H1 (cell line): ENCODE measurements around the gene VWA7. TPM values are rescaled to one million over a fixed set of nuclear protein-coding genes. Genes with fewer than 3 reads are reported as not detected.

Experiments used
- CTCF ChIA-PET: fragments of 300-600 bp; sonication (Branson Sonifier 250); formaldehyde crosslinking; loops from one replicate; lab custom pipeline; 2021; ENCODE audit not compliant: partially characterized antibody; lab: Charles Lee
- POLR2A ChIA-PET: fragments of 300-600 bp; sonication (Branson Sonifier 250); formaldehyde crosslinking; loops from one replicate; lab custom pipeline; 2021; ENCODE audit warnings: inconsistent platforms; ENCODE audit not compliant: partially characterized antibody; lab: Charles Lee
- DNase-seq, 2 experiments: peaks; one replicate each; pipeline versions ENCODE4 v3.0.0 to v3.0.0-alpha.2; 2010 to 2022; ENCODE audit warnings: low spot score in 2 of 2, low read depth in 1 of 2, mixed read lengths in 1 of 2
- FAIRE-seq: peaks from 2 replicates; lab custom pipeline; 2011; peaks lifted over from hg19 to GRCh38; lab: Jason Lieb, UNC
- H2AFZ ChIP-seq: 2 replicates; pipeline ENCODE4 v1.8.1; 2012; ENCODE audit warnings: low read length, inconsistent platforms
- H2AK5ac ChIP-seq: 2 replicates; pipeline ENCODE4 v1.6.1; 2013; ENCODE audit warnings: low read depth, low read length
- H2BK120ac ChIP-seq: replicated peaks from 2 replicates; pipeline ENCODE3; 2013; ENCODE audit warnings: low read depth, low read length, inconsistent platforms
- H2BK12ac ChIP-seq: 2 replicates; pipeline ENCODE4 v1.6.1; 2013; ENCODE audit warnings: low read depth, low read length
- H2BK15ac ChIP-seq: 2 replicates; pipeline ENCODE4 v1.6.1; 2013; ENCODE audit warnings: low read length
- H2BK20ac ChIP-seq: 2 replicates; pipeline ENCODE4 v1.6.1; 2013; ENCODE audit warnings: low read length
- H2BK5ac ChIP-seq: 2 replicates; pipeline ENCODE4 v1.6.1; 2013; ENCODE audit warnings: low read depth, low read length
- H3K14ac ChIP-seq: 2 replicates; pipeline ENCODE4 v1.6.1; 2013; ENCODE audit warnings: inconsistent platforms; ENCODE audit not compliant: insufficient read length
- H3K18ac ChIP-seq: 2 replicates; pipeline ENCODE4 v1.6.1; 2013; ENCODE audit warnings: low read length; ENCODE audit errors: extremely low read depth
- H3K23ac ChIP-seq: 2 replicates; pipeline ENCODE4 v1.6.1; 2013; ENCODE audit warnings: inconsistent platforms; ENCODE audit not compliant: insufficient read length
- H3K23me2 ChIP-seq: 2 replicates; pipeline ENCODE4 v1.6.1; 2013; ENCODE audit warnings: low read depth, low read length
- H3K27ac ChIP-seq: 2 replicates; pipeline ENCODE4 v1.6.1; 2011; ENCODE audit warnings: low read depth, low read length, inconsistent platforms
- H3K27me3 ChIP-seq, 4 experiments: replicated peaks in 1 of 4; 1 replicate in 1 of 4; 2 replicates in 3 of 4; pipeline versions ENCODE4 v1.6.1 to v1.8.1; 2011 to 2013; ENCODE audit warnings: low read length in 3 of 4, mild to moderate bottlenecking in 3 of 4, inconsistent platforms in 2 of 4, mixed read lengths in 2 of 4, moderate library complexity in 1 of 4; ENCODE audit not compliant: control insufficient read depth in 3 of 4, insufficient read depth in 3 of 4; ENCODE audit errors: extremely low read depth in 1 of 4
- H3K36me3 ChIP-seq, 4 experiments: 2 replicates each; pipeline versions ENCODE4 v1.6.1 to v1.8.1; 2011 to 2013; ENCODE audit warnings: mild to moderate bottlenecking in 4 of 4, low read length in 3 of 4, moderate library complexity in 2 of 4, control low read depth in 1 of 4, inconsistent platforms in 1 of 4; ENCODE audit not compliant: insufficient read depth in 4 of 4, control insufficient read depth in 2 of 4
- H3K4ac ChIP-seq: replicated peaks from 2 replicates; pipeline ENCODE3; 2013; ENCODE audit warnings: low read length, low read depth, mixed read lengths, inconsistent platforms; ENCODE audit not compliant: insufficient read length
- H3K4me1 ChIP-seq, 4 experiments: replicated peaks in 1 of 4; 1 replicate in 1 of 4; 2 replicates in 3 of 4; pipeline versions ENCODE4 v1.6.1 to v1.8.1; 2011 to 2013; ENCODE audit warnings: low read length in 3 of 4, inconsistent platforms in 2 of 4, mixed read lengths in 1 of 4; ENCODE audit not compliant: insufficient read depth in 4 of 4, control insufficient read depth in 3 of 4
- H3K4me2 ChIP-seq, 2 experiments: 2 replicates each; pipeline versions ENCODE4 v1.6.1 to v1.8.1; 2011 to 2013; ENCODE audit warnings: low read depth in 2 of 2, low read length in 2 of 2, control low read depth in 1 of 2, inconsistent platforms in 1 of 2, mild to moderate bottlenecking in 1 of 2; ENCODE audit not compliant: insufficient read depth in 1 of 2
- H3K4me3 ChIP-seq, 4 experiments: fragments of 200-600, 300-600 bp in 1 of 4; sonication (generic), shearing (Covaris generic), sonication (Bioruptor Twin) in 1 of 4; 2 replicates each; pipeline versions ENCODE4 v1.5.1 to v1.8.1; 2011 to 2016; ENCODE audit warnings: low read length in 4 of 4, low read depth in 3 of 4, control low read depth in 2 of 4, inconsistent platforms in 2 of 4, mild to moderate bottlenecking in 2 of 4, mixed read lengths in 1 of 4, moderate library complexity in 1 of 4; ENCODE audit not compliant: insufficient read depth in 2 of 4; ENCODE audit errors: extremely low read depth in 1 of 4
- H3K56ac ChIP-seq: replicated peaks from 2 replicates; pipeline ENCODE3; 2013; ENCODE audit warnings: low read depth, mild to moderate bottlenecking, mixed read lengths, low read length, inconsistent platforms; ENCODE audit not compliant: insufficient read length
- H3K79me1 ChIP-seq: 2 replicates; pipeline ENCODE4 v1.6.1; 2013; ENCODE audit warnings: low read depth, low read length, control low read depth
- H3K79me2 ChIP-seq, 2 experiments: 2 replicates each; pipeline versions ENCODE4 v1.6.1 to v1.8.1; 2012 to 2013; ENCODE audit warnings: low read length in 2 of 2, mild to moderate bottlenecking in 2 of 2, inconsistent platforms in 1 of 2; ENCODE audit not compliant: insufficient read depth in 2 of 2, control insufficient read depth in 1 of 2
- H3K9ac ChIP-seq, 4 experiments: replicated peaks in 1 of 4; 1 replicate in 1 of 4; 2 replicates in 3 of 4; pipeline versions ENCODE4 v1.6.1 to v1.8.1; 2011 to 2013; ENCODE audit warnings: low read depth in 3 of 4, low read length in 3 of 4, control low read depth in 2 of 4, mild to moderate bottlenecking in 2 of 4, moderate library complexity in 2 of 4, inconsistent platforms in 1 of 4; ENCODE audit errors: extremely low read depth in 1 of 4
- H3K9me3 ChIP-seq, 2 experiments: 2 replicates each; pipeline versions ENCODE4 v1.6.1 to v1.8.1; 2012 to 2013; ENCODE audit warnings: mild to moderate bottlenecking in 2 of 2, moderate library complexity in 2 of 2, control low read depth in 1 of 2, inconsistent platforms in 1 of 2, low read depth in 1 of 2, low read length in 1 of 2, mixed read lengths in 1 of 2; ENCODE audit not compliant: insufficient read depth in 2 of 2
- H4K20me1 ChIP-seq, 2 experiments: replicated peaks in 1 of 2; 2 replicates each; pipeline versions ENCODE3 to v1.8.1; 2011 to 2013; ENCODE audit warnings: inconsistent platforms in 2 of 2, low read length in 2 of 2, mild to moderate bottlenecking in 1 of 2; ENCODE audit not compliant: insufficient read depth in 2 of 2, control insufficient read depth in 1 of 2
- H4K5ac ChIP-seq: 2 replicates; pipeline ENCODE4 v1.6.1; 2013; ENCODE audit warnings: low read length, low read depth, mixed read lengths, inconsistent platforms; ENCODE audit not compliant: insufficient read length
- H4K8ac ChIP-seq: 2 replicates; pipeline ENCODE4 v1.8.0; 2013; ENCODE audit warnings: mild to moderate bottlenecking, moderate library complexity, low read length, inconsistent platforms; ENCODE audit not compliant: insufficient read depth; ENCODE audit errors: extremely low read depth
- H4K91ac ChIP-seq: replicated peaks from 2 replicates; pipeline ENCODE3; 2013; ENCODE audit warnings: low read length, mixed read lengths, inconsistent platforms; ENCODE audit not compliant: insufficient read length
- CBX5 ChIP-seq: fragments of 300-800, 300-1000 bp; sonication (generic); IDR thresholded peaks from 2 replicates; pipeline ENCODE4 v1.7.1; 2016; ENCODE audit warnings: antibody characterized with exemption, low read length, low read depth
- CHD2 ChIP-seq: IDR thresholded peaks from 2 replicates; pipeline ENCODE4 v1.6.1; 2012; ENCODE audit warnings: low read length, improper control_type of control experiment
- FOSL1 ChIP-seq: IDR thresholded peaks from 2 replicates; pipeline ENCODE4 v1.6.1; 2011; ENCODE audit warnings: mild to moderate bottlenecking, low read depth, low read length, moderate library complexity; ENCODE audit not compliant: insufficient read depth
- GTF2F1 ChIP-seq: IDR thresholded peaks from 2 replicates; pipeline ENCODE4 v1.6.1; 2012; ENCODE audit warnings: low read depth, low read length, improper control_type of control experiment, borderline replicate concordance
- MAFK ChIP-seq: IDR thresholded peaks from 2 replicates; pipeline ENCODE4 v1.6.1; 2012; ENCODE audit warnings: low read depth, mild to moderate bottlenecking, improper control_type of control experiment, low read length
- NANOG ChIP-seq: IDR thresholded peaks from 2 replicates; pipeline ENCODE4 v1.6.1; 2011; ENCODE audit warnings: low read length, low read depth, mild to moderate bottlenecking, inconsistent platforms; ENCODE audit not compliant: insufficient read depth, poor library complexity, severe bottlenecking
- POLR2A ChIP-seq, 2 experiments: IDR thresholded peaks; 1 replicate in 1 of 2; 2 replicates in 1 of 2; pipeline ENCODE4 v1.6.1; 2011; ENCODE audit warnings: low read depth in 2 of 2, low read length in 2 of 2, mild to moderate bottlenecking in 2 of 2; ENCODE audit errors: control extremely low read depth in 1 of 2
- SAP30 ChIP-seq: fragments of 300-600 bp; sonication (generic); IDR thresholded peaks from 2 replicates; pipeline ENCODE4 v1.7.1; 2012; ENCODE audit warnings: low read length, moderate library complexity, mild to moderate bottlenecking, inconsistent platforms; ENCODE audit not compliant: insufficient read depth, insufficient replicate concordance
- SIN3A ChIP-seq, 2 experiments: IDR thresholded peaks in 1 of 2; conservative IDR thresholded peaks in 1 of 2; 2 replicates each; pipeline ENCODE4 v1.6.1; 2011 to 2012; ENCODE audit warnings: low read length in 2 of 2, improper control_type of control experiment in 1 of 2, low read depth in 1 of 2, mild to moderate bottlenecking in 1 of 2
- SIRT6 ChIP-seq: IDR thresholded peaks from one replicate; pipeline ENCODE4 v1.7.1; 2012; ENCODE audit warnings: low read length, inconsistent platforms
- SIX5 ChIP-seq: IDR thresholded peaks from 2 replicates; pipeline ENCODE4 v1.6.1; 2011; ENCODE audit warnings: mild to moderate bottlenecking, low read depth, low read length
- SRF ChIP-seq: IDR thresholded peaks from 2 replicates; pipeline ENCODE4 v1.6.1; 2011; ENCODE audit warnings: mild to moderate bottlenecking, low read depth, low read length, moderate library complexity
- TAF7 ChIP-seq: optimal IDR thresholded peaks from 2 replicates; pipeline ENCODE3; 2011; ENCODE audit warnings: low read depth, mild to moderate bottlenecking, inconsistent platforms, low read length, moderate library complexity, borderline replicate concordance
- YY1 ChIP-seq: IDR thresholded peaks from 2 replicates; pipeline ENCODE4 v1.6.1; 2011; ENCODE audit warnings: low read depth, mild to moderate bottlenecking, low read length
- WGBS, 2 experiments: shearing (Covaris generic) in 1 of 2; methylation state at CpG; one replicate each; pipeline versions ENCODE4 v1.1.6 to v1.1.7; 2013 to 2015; ENCODE audit warnings: low lambda C conversion rate in 2 of 2, mixed read lengths in 2 of 2, inconsistent platforms in 1 of 2, low coverage in 1 of 2, missing lambda C conversion rate in 1 of 2; ENCODE audit not compliant: insufficient replicate concordance in 2 of 2, insufficient coverage in 1 of 2, insufficient read length in 1 of 2; ENCODE audit errors: extremely low coverage in 1 of 2, missing lambda C conversion rate in 1 of 2; 5-methylcytosine and 5-hydroxymethylcytosine counted together
- polyA plus RNA-seq, 7 experiments: library from polyadenylated mRNA; depleted of rRNA in 3 of 7; stranded (reverse) in 5 of 7; unstranded in 2 of 7; fragments of >200 nt in 5 of 7; fragments of 200-250 nt in 2 of 7; gene quantifications; 1 replicate in 5 of 7; 2 replicates in 1 of 7; 4 replicates in 1 of 7; pipeline versions ENCODE4 v1.2.1 to v1.2.3, GENCODE V29; 2011 to 2013; ENCODE audit warnings: missing spikeins in 2 of 7, mixed read lengths in 2 of 7
- total RNA-seq: library from RNA; stranded (reverse); fragmentation: NEBNext Ultra II Directional; extraction: Animal tissue kit (Norgen Biotek cat#: 25700); gene quantifications from 2 replicates; pipeline ENCODE4 v1.2.1, GENCODE V29; 2021

The VWA7 gene
- total and polyA plus RNA-seq, 2 of the 8 experiments (the other 6 are each of a cell fraction or from before 2014, with no cell fraction given): 0.82 to 2.1 TPM

DNA sequence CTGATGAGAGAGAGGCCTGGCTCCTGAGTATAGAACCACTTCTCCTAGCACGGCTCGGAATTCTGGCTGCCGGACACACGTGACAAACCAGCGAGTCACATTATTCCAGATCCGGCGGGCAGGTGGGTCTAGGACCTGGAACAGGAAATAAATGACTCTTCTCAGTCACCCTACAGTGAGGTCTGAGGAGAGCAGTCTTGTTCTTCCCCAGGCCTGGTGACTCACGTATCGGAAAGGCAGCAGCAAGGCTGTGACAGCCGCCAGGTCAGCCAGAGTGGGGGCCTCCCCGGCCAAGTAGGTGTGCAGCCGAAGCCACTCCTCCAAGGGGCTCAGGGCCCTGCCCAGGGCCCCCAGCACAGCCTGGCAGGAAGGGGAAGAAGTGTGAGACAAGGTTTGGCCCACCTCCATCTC lies 15.6 kb upstream of the VWA7 start:
- peaks cover 0 to 19% of the 10 kb centered on the region in 2 experiments; a peak in 2 of 4 replicates for H3K79me2 ChIP-seq
- H3K4me2 ChIP-seq: no peak overlapping the region
- H3K9ac ChIP-seq: no peak overlapping the region

More for the DNA sequence above, 15.6 kb upstream of the VWA7 start:
- H3K27ac ChIP-seq: no peak overlapping the region
- peaks cover 5% of the 10 kb centered on the region; the same call in 1 of the 2 replicates for H3K23me2 ChIP-seq
- H2BK20ac ChIP-seq: no peak overlapping the region
- TF ChIP-seq CHD2 (no peak), SRF (no peak), SIRT6 (no peak), SAP30 (no peak), SIX5 (no peak), CBX5 (no peak), MAFK (no peak), FOSL1 (no peak), TAF7 (no peak), YY1 (no peak), POLR2A (IDR thresholded peaks at IDR 0.05; ENCODE audit: control extremely low read depth in 1 of 2, low read depth in 2 of 2, low read length in 2 of 2) (no peak), NANOG (no peak), SIN3A (conservative IDR thresholded peaks at IDR 0.05 in 1 of 2, IDR thresholded peaks at IDR 0.05 in 1 of 2; ENCODE audit: low read depth in 1 of 2, low read length in 2 of 2) (no peak), GTF2F1 (no peak)
- WGBS, 2 experiments: 95% methylated on average over 11 of the region's 12 CpGs; no CpG with 5 or more reads in 1 of the 2 experiments
- no peak for DNase-seq
- no peak overlapping the region for H2BK12ac ChIP-seq
- no peak overlapping the region for H3K4ac ChIP-seq
- H3K79me1 ChIP-seq: peaks cover 3% of the 10 kb centered on the region; the same call in 1 of the 2 replicates
- FAIRE-seq: no peak
- no peak overlapping the region for H4K5ac ChIP-seq
- H2AFZ ChIP-seq: no peak overlapping the region
- peaks cover 4 to 43% (median 16%) of the 10 kb centered on the region in 4 experiments; a peak in 6 of 8 replicates for H3K36me3 ChIP-seq
- H3K27me3 ChIP-seq: no peaks in the 10 kb centered on the region
- no peak overlapping the region for H4K91ac ChIP-seq
- H4K8ac ChIP-seq: no peak overlapping the region
- no peak overlapping the region for H2BK5ac ChIP-seq
- H3K4me1 ChIP-seq: peaks cover 0 to 2% (median under 1%) of the 10 kb centered on the region in 4 experiments; a peak in 3 of 7 replicates
- POLR2A ChIA-PET: interaction anchor here (1.4 to 10.3 kb wide), 4 partner anchors 9 to 119 kb away, joined by 3 to 85 read pairs (median 6); partner anchors contain the start of gene VWA7
- H4K20me1 ChIP-seq: peaks cover 0 to 6% of the 10 kb centered on the region in 2 experiments
- no peak overlapping the region for H3K23ac ChIP-seq
- H3K4me3 ChIP-seq: no peak overlapping the region
- H2AK5ac ChIP-seq: no peak overlapping the region
- no peak overlapping the region for H3K14ac ChIP-seq
- no peak overlapping the region for H2BK15ac ChIP-seq
- H3K18ac ChIP-seq: no peak overlapping the region
- H2BK120ac ChIP-seq: no peak overlapping the region
- no peaks in the 10 kb centered on the region for H3K9me3 ChIP-seq
- peak overlapping the region; percentile 6 for H3K56ac ChIP-seq
- CTCF ChIA-PET: interaction anchor here (0.6 to 15.6 kb wide), 4 partner anchors 14 to 114 kb away, joined by 3 to 228 read pairs (median 6); partner anchors contain the start of genes LSM2 and VWA7
